Endodermal cell (in vitro differentiated cells): Measurements from ENCODE around the gene GSK3A. TPM values are rescaled to one million over a fixed set of nuclear protein-coding genes. Genes with fewer than 3 reads are reported as not detected.

Experiments used
- DNase-seq: peaks from one replicate; pipeline ENCODE4 v3.0.0-alpha.2; 2017
- H3K27ac ChIP-seq: 2 replicates; pipeline ENCODE4 v1.5.1; 2013; ENCODE audit warnings: mild to moderate bottlenecking, low read depth, low read length, moderate library complexity
- H3K27me3 ChIP-seq: 2 replicates; pipeline ENCODE4 v1.6.1; 2013; ENCODE audit warnings: mild to moderate bottlenecking, low read length, moderate library complexity; ENCODE audit not compliant: insufficient read depth, control insufficient read depth, poor library complexity, severe bottlenecking
- H3K36me3 ChIP-seq: 2 replicates; pipeline ENCODE4 v1.7.0; 2013; ENCODE audit warnings: mild to moderate bottlenecking, low read length, moderate library complexity; ENCODE audit not compliant: control insufficient read depth, insufficient read depth
- H3K4me1 ChIP-seq: one replicate; pipeline ENCODE4 v1.7.0; 2013; ENCODE audit warnings: low read length; ENCODE audit not compliant: control insufficient read depth, insufficient read depth
- H3K4me3 ChIP-seq: 2 replicates; pipeline ENCODE4 v1.5.1; 2013; ENCODE audit warnings: mild to moderate bottlenecking, low read length, moderate library complexity
- H3K9ac ChIP-seq: 2 replicates; pipeline ENCODE4 v1.6.1; 2013; ENCODE audit warnings: mild to moderate bottlenecking, low read length, moderate library complexity; ENCODE audit not compliant: poor library complexity, severe bottlenecking; ENCODE audit errors: extremely low read depth
- H3K9me3 ChIP-seq: 2 replicates; pipeline ENCODE4 v1.6.1; 2013; ENCODE audit warnings: mild to moderate bottlenecking, low read length, moderate library complexity; ENCODE audit not compliant: control insufficient read depth
- H3K27ac Mint-ChIP-seq: 2 replicates; pipeline ENCODE4 v1.8.0; 2020; ENCODE audit warnings: mixed read lengths
- H3K27me3 Mint-ChIP-seq: 2 replicates; pipeline ENCODE4 v1.8.0; 2021; ENCODE audit warnings: mild to moderate bottlenecking, mixed read lengths; ENCODE audit not compliant: insufficient read depth
- H3K36me3 Mint-ChIP-seq: 2 replicates; pipeline ENCODE4 v1.8.0; 2020; ENCODE audit warnings: low read depth, mixed read lengths
- H3K4me1 Mint-ChIP-seq: 2 replicates; pipeline ENCODE4 v1.8.0; 2020; ENCODE audit warnings: mixed read lengths
- H3K4me3 Mint-ChIP-seq: 2 replicates; pipeline ENCODE4 v1.8.0; 2020; ENCODE audit warnings: mild to moderate bottlenecking, moderate library complexity, mixed read lengths
- H3K9me3 Mint-ChIP-seq: 2 replicates; pipeline ENCODE4 v1.8.0; 2020; ENCODE audit warnings: mild to moderate bottlenecking, mixed read lengths
- WGBS, 2 experiments: methylation state at CpG; one replicate each; pipeline versions ENCODE4 v1.1.5 to v1.1.7; 2013; ENCODE audit warnings: missing lambda C conversion rate in 2 of 2, mixed read lengths in 1 of 2; ENCODE audit not compliant: insufficient coverage in 1 of 2, insufficient read length in 1 of 2; 5-methylcytosine and 5-hydroxymethylcytosine counted together
- total RNA-seq, 2 donors: library from RNA; stranded (reverse); fragmentation: NEBNext Ultra II Directional in 1 of 2; extraction: Animal tissue kit (Norgen Biotek cat#: 25700) in 1 of 2; gene quantifications; 2 replicates in 1 of 2; 3 replicates in 1 of 2; pipeline ENCODE4 v1.2.1, GENCODE V29; 2021
- TF ChIP-seq, protein P1 (sequence below): fragments of 200-600 bp; sonication (generic); conservative IDR thresholded peaks from 2 replicates; pipeline ENCODE4 v1.5.0; 2021; ENCODE audit warnings: antibody characterized with exemption, mild to moderate bottlenecking

The GSK3A gene
- total RNA-seq, 2 donors from 2014 or later: 52.6 to 55.1 TPM

DNA sequence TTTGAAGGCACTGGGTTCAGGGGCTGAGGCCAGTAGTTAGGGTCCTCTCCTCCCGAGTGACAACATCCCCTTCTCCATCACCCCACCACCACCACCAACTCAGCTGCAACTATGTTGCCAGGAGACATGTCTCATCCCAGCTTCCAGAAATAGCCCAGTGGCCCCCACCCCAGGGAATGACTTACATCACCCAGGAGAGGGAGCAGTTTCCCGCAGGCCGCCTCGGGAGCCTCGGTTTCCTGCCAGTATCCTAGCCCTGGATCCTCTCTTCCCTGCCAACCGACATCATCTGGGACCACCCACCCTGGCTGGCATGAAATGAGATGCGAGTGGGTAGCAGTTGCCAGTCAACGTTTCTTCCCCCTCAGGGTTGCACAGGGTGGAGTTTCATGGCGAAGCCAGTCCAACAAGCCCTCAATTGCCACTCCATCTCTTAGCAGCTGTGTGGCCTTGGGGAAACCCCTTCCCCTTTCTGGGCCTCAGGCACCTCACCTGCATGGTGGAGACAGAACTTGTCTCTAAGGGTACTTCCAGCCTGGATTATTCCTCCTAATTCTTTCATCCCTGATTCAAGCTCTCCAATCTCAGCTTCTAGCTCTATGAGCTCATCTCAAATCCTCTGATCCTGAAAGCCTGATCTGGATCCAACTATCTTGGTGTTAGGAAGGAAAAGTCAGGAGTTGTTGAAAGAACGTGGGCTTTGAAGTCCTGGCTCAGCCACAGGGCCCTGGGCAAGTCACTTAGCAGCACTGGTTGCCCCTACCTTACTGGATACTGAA is 3.9 kb upstream of the GSK3A start:
- H3K36me3 ChIP-seq: peaks cover 15% of the 10 kb centered on the region
- H3K4me1 ChIP-seq: no peaks in the 10 kb centered on the region
- Mint-ChIP-seq H3K27ac (peak overlapping the region; percentile 27), H3K9me3 (no peaks in the 10 kb centered on the region), H3K36me3 (peaks cover 9% of the 10 kb centered on the region), H3K4me3 (no peak overlapping the region), H3K27me3 (no peaks in the 10 kb centered on the region), H3K4me1 (peaks cover 10% of the 10 kb centered on the region)
- H3K9me3 ChIP-seq: no peaks in the 10 kb centered on the region
- no peak overlapping the region for H3K4me3 ChIP-seq
- H3K27ac ChIP-seq: no peak overlapping the region
- peak; percentile 81 for DNase-seq
- H3K9ac ChIP-seq: no peak overlapping the region
- 58 to 74% methylated on average over 6 to 10 of the region's 10 CpGs for WGBS, 2 experiments
- TF ChIP-seq, protein P1, sequence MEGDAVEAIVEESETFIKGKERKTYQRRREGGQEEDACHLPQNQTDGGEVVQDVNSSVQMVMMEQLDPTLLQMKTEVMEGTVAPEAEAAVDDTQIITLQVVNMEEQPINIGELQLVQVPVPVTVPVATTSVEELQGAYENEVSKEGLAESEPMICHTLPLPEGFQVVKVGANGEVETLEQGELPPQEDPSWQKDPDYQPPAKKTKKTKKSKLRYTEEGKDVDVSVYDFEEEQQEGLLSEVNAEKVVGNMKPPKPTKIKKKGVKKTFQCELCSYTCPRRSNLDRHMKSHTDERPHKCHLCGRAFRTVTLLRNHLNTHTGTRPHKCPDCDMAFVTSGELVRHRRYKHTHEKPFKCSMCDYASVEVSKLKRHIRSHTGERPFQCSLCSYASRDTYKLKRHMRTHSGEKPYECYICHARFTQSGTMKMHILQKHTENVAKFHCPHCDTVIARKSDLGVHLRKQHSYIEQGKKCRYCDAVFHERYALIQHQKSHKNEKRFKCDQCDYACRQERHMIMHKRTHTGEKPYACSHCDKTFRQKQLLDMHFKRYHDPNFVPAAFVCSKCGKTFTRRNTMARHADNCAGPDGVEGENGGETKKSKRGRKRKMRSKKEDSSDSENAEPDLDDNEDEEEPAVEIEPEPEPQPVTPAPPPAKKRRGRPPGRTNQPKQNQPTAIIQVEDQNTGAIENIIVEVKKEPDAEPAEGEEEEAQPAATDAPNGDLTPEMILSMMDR: peak; percentile 70
- no peaks in the 10 kb centered on the region for H3K27me3 ChIP-seq

DNA sequence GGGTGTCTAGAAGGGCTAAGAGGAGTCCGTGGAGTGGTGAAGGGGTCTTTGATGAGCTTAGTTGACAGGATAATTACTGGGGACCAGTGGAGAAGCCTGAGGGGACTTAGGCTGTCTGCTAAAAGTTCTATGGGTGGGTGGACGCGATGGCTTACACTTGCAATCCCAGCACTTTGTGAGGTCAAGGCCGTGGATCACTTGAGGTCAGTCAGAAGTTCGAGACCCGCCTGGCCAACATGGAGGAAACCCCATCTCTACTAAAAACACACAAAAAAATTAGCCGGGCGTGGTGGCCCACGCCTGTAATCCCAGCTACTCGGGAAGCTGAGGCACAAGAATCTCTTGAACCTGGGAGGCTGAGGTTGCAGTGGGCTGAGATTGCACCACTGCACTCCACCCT is 2.8 kb upstream of the GSK3A start:
- Mint-ChIP-seq H3K27me3 (no peaks in the 10 kb centered on the region), H3K9me3 (no peaks in the 10 kb centered on the region), H3K4me3 (peak overlapping the region; percentile 85), H3K4me1 (peaks cover 17% of the 10 kb centered on the region), H3K27ac (peak overlapping the region; percentile 84), H3K36me3 (peaks cover 13% of the 10 kb centered on the region)
- DNase-seq: no peak
- H3K4me3 ChIP-seq: no peak overlapping the region
- H3K27ac ChIP-seq: no peak overlapping the region
- H3K9me3 ChIP-seq: no peaks in the 10 kb centered on the region
- H3K4me1 ChIP-seq: no peaks in the 10 kb centered on the region
- no peaks in the 10 kb centered on the region for H3K27me3 ChIP-seq
- TF ChIP-seq, protein P1: no peak
- WGBS, 2 experiments: 93 to 95% methylated on average over 9 to 10 of the region's 10 CpGs
- H3K9ac ChIP-seq: no peak overlapping the region
- peaks cover 12% of the 10 kb centered on the region for H3K36me3 ChIP-seq

DNA sequence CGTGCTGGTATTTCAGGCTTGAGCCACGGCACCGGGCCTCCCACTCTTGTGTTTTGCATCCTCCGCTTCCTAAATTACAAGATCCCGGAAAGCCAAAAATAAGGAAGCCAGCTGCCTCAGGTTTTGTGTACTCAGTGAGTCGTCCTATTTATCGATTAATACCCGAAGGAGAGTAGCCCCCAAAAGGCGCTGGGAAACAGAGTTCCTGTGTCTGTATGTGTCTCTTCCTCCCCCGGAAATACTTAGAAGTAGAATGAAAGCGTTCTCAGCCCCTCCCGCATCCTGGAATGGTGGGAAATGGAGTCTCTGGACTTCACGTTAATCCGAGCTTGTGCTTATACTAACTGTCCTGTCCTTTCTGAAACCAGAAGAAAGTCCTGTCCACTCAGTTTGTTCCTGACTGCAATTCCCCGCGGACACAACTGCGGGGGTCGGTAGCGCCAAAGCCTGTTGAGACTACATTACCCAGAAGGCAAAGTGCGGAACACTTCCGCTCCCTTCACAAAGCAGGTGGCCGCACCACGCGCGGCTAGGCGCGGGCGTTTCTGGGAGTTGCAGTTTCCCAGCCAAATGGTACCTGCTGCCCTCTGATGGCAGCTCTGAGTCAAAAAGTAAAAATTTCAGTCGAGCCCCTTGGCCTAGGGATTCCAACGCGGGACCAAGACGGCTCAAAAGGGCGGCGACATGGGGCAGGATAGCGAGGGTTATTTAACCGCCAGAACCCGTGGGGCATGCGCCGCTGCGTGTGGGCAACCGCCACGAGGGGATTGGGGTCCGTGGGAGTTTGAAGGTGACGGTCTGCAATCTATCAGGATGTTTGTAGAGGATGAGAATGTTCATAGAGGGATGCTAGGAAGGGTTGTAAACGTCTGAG is 2.2 kb upstream of the GSK3A start:
- peak overlapping the region; percentile 98 for H3K27ac Mint-ChIP-seq
- Histone ChIP-seq H3K27me3 (no peaks in the 10 kb centered on the region), H3K9ac (no peak overlapping the region), H3K9me3 (no peaks in the 10 kb centered on the region), H3K4me3 (peak overlapping the region; percentile 87), H3K27ac (no peak overlapping the region), H3K36me3 (peaks cover 13% of the 10 kb centered on the region), H3K4me1 (no peaks in the 10 kb centered on the region)
- H3K4me1 Mint-ChIP-seq: peaks cover 18% of the 10 kb centered on the region
- 17 to 20% methylated on average over 35 to 45 of the region's 45 CpGs for WGBS, 2 experiments
- H3K9me3 Mint-ChIP-seq: no peaks in the 10 kb centered on the region
- H3K27me3 Mint-ChIP-seq: no peaks in the 10 kb centered on the region
- TF ChIP-seq, protein P1: peak; percentile 77
- DNase-seq: peak; percentile 98
- peaks cover 13% of the 10 kb centered on the region for H3K36me3 Mint-ChIP-seq
- peak overlapping the region; percentile 85 for H3K4me3 Mint-ChIP-seq
